SK-N-MC (cell line): ENCODE results near the gene DTNA.

ENCODE experiments used
- EZH2 ChIP-seq: fragments of 200-600 bp; sonication (generic); IDR thresholded peaks from one replicate; pipeline ENCODE4 v1.6.1; 2017; ENCODE audit warnings: antibody characterized with exemption
- POLR2AphosphoS5 ChIP-seq: IDR thresholded peaks from 2 replicates; pipeline ENCODE4 v1.6.1; 2012; ENCODE audit warnings: mild to moderate bottlenecking, low read depth, low read length, borderline replicate concordance

GRCh38 chr18:34873986-34874580 is 164.0 kb downstream of the DTNA start:
- TF ChIP-seq POLR2AphosphoS5 (no peak), EZH2 (no peak)
